Activated CD4-positive, alpha-beta T cell treated with anti-CD3 and anti-CD28 coated beads for 4 hours (primary cell): ENCODE measurements around the gene GOLGA6D.
"Not testable (repeated sequence)": the region's sequence is repeated elsewhere in the genome, so short reads cannot be mapped to it uniquely, and the experiment has no call there.

Source experiments
- DNase-seq, 2 donors: peaks; one replicate each; pipeline ENCODE4 v3.0.0-alpha.2; 2020

The GOLGA6D gene

DNA sequence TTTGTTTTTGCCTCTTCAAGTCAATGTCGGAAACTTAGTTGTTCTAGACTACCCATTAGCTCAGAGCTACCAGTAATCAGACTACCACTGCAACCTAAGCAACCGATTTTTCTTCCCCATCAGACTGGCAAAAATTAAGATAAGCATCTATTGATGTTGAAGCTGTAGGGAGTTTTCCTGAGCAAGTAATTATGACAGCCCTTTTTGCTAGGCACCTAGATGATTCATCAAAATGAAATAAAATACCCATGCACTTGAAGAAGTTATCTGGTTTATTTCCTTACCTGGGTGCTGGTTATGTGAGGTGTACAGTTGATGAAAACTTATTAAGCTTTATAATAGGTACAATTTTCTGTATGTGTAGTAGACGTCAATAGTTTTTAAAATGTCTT is 52.7 kb downstream of the GOLGA6D start:
- no peak for DNase-seq

DNA sequence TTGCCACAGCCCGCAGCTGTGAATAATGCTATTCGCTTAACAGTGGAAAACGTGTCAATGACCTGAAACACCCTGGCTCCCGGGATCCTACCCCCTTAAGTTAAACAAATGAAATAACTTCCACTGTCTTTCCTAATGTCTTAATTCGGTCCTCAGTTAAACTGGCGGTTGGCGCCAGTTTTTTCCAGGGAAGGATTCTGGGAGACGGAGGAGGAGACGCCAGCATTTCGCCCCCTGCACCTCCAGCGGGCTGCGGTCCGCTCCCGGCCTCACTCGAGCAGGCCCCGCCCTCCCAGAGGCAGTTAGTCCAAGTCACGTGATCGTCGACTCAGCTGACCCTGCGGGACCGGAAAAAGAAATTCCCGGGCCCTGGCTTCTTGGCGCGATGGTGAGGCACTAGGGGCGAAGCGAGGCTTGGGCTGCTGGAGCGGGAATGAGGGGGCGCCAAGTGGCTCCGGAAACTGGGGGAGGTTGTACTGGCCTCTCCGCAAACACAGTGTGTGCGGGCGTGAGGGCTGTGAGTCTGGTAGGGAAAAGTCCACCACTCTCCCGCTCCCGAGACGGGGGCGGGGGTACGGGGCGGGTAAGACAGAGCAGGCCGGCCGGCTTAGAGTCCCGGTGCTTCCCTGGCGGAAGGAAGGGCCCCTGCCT is 53.2 kb downstream of the GOLGA6D start, which contains the start of gene COMMD4:
Gene COMMD4 (plus strand): TSS at position 359 of the 651 bp plus-strand sequence. CDS start 27 bp downstream, at position 386.
- DNase-seq = peak; percentile 61 to 65

DNA sequence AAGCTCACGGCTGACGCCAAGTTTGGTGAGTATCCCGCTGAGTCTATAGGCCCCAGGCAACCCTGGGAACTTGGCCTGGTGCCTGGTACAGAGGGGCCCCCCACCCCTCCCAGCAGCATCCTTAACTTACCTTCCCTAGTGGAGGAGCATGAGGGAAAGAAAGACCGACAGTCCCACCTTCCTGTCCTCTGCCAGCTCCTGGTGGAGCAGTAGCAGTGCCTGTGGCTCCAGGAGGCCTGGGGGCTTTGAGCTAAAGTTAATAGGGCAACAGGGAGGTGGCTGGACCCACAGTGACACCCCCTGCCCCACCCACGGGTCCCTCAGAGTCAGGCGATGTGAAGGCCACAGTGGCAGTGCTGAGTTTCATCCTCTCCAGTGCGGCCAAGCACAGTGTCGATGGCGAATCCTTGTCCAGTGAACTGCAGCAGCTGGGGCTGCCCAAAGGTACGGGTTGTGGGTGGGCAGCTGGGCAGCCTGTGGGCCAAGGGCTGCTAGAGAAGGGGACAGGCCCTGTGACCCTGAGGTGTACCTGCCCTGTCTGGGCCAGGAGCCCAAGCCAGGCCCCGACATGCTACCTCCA is 56.1 kb downstream of the GOLGA6D start:
- no peak for DNase-seq

DNA sequence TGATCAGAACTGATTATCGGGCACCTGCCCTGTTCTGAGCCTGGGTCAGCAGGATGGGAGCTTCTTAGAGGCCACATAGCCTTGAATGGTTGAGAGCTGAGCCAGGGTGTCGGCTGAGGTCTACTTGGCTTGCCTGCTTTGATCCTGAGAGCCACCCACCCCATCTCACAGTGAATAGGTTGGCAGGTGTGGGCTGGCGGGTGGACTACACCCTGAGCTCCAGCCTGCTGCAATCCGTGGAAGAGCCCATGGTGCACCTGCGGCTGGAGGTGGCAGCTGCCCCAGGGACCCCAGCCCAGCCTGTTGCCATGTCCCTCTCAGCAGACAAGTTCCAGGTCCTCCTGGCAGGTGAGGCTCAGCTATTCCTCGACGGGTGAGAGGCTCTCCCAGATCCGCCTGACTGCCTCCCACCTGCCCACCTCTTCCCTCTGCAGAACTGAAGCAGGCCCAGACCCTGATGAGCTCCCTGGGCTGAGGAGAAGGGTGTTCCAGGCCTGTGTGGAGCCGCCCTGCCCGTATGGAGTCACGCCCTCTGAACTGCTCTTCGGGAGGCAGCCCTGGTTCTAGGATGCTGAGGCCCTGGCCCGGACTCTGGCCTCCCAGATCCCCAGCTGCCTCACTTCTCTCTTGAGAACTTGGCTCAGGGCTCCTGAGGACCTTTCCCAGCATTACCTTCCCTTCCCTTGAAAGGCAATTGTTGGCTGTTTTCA is 57.1 kb downstream of the GOLGA6D start:
- no peak for DNase-seq

DNA sequence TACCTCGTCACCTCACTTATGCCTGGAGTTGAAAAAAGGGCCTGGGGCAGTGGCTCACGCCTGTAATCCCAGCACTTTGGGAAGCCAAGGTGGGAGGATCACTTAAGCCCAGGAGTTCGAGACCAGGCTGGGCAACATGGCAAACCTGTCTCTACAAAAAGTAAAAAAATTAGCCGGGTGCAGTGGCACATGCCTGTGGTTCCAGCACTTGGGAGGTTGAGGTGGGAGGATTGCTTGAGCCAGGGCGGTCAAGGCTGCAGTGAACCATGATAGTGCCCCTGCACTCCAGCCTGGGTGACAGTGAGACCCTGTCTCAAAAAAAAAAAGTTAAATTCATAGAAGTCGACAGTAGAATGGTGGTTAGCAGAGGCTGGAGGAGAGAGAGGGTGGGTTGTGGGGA is 59.6 kb downstream of the GOLGA6D start:
- no peak for DNase-seq

DNA sequence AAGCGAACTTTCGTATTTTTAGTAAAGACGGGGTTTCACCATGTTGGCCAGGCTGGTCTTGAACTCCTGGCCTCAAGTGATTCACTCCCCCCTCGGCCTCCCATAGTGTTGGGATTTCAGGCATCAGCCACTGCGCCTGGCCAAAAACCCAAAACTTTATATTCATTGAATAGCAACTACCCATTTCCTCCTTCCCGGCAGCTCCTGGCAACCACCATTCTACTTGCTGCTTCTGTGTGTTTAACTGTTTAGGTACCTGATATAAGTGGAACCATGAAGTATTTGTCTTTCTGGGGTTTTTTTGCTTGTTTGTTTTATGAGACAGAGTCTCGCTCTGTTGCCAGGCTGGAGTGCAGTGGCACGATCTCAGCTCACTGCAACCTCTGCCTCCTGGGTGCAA is 61.3 kb downstream of the GOLGA6D start:
- not testable (repeated sequence) for DNase-seq
